Breast epithelium (tissue), 4 donors: ENCODE data around the gene TBC1D3B. TPM values are rescaled to one million over a fixed set of nuclear protein-coding genes. Genes with fewer than 3 reads are reported as not detected.
"Not testable (repeated sequence)": the region's sequence is repeated elsewhere in the genome, so short reads cannot be mapped to it uniquely, and the experiment has no call there.

Experiments
- DNase-seq, 2 donors: peaks; one replicate each; pipeline ENCODE4 v3.0.0-alpha.2; 2019; ENCODE audit warnings: low spot score in 2 of 2
- H3K27ac ChIP-seq, 2 donors: fragments of 200-600 bp; sonication (generic) in 1 of 2; one replicate each; pipeline ENCODE4 v1.5.1; 2016 to 2019; ENCODE audit warnings: mild to moderate bottlenecking in 1 of 2
- H3K27me3 ChIP-seq, 2 donors: fragments of 200-600 bp; sonication (generic) in 1 of 2; one replicate each; pipeline versions ENCODE4 v1.5.1 to v1.6.0; 2017 to 2019; ENCODE audit warnings: control low read depth in 1 of 2, mild to moderate bottlenecking in 1 of 2
- H3K36me3 ChIP-seq: fragments of 200-600 bp; one replicate; pipeline ENCODE4 v1.5.1; 2019
- H3K4me1 ChIP-seq, 2 donors: fragments of 200-600 bp; sonication (generic); one replicate each; pipeline ENCODE4 v1.5.1; 2016 to 2019; ENCODE audit warnings: control low read depth in 1 of 2
- H3K4me3 ChIP-seq, 3 donors: fragments of 200-600 bp; sonication (generic); 1 replicate in 2 of 3; 2 replicates in 1 of 3; pipeline ENCODE4 v1.5.1; 2016 to 2019; ENCODE audit warnings: mild to moderate bottlenecking in 3 of 3, moderate library complexity in 2 of 3
- H3K9me3 ChIP-seq, 2 donors: fragments of 200-600 bp; sonication (generic) in 1 of 2; one replicate each; pipeline ENCODE4 v1.5.1; 2016 to 2019; ENCODE audit warnings: control low read depth in 1 of 2
- CTCF ChIP-seq, 3 donors: fragments of 450-650 bp; IDR thresholded peaks; one replicate each; pipeline ENCODE4 v1.5.1; 2016 to 2017; ENCODE audit warnings: antibody characterized with exemption in 3 of 3, mild to moderate bottlenecking in 3 of 3, moderate library complexity in 3 of 3
- POLR2A ChIP-seq: fragments of 450-650 bp; IDR thresholded peaks from one replicate; pipeline ENCODE4 v1.6.1; 2016; ENCODE audit warnings: antibody characterized with exemption, mild to moderate bottlenecking, moderate library complexity
- POLR2AphosphoS5 ChIP-seq, 3 donors: sonication (generic); formaldehyde crosslinking; IDR thresholded peaks; one replicate each; pipeline ENCODE4 v1.6.1; 2017; ENCODE audit warnings: antibody characterized with exemption in 3 of 3
- intact Hi-C: fragments of 100-400 bp; cut with DNase I; formaldehyde crosslinking; loops from one replicate; pipeline ENCODE4 v1.15.1; 2023; ENCODE audit warnings: low total_unique reads
- total RNA-seq, 3 donors: library from RNA; depleted of rRNA; stranded (reverse); fragments of >200 nt; gene quantifications; one replicate each; pipeline ENCODE4 v1.1.0, GENCODE V29; 2016

TBC1D3B gene
- total RNA-seq, 3 donors from 2014 or later = 1.9 to 7.6 (median 5.2) TPM

GRCh38 chr17:36127199-36127893 lies 49.1 kb downstream of the TBC1D3B start:
- no peak for TF ChIP-seq CTCF (IDR thresholded peaks at IDR 0.05)
- TF ChIP-seq POLR2AphosphoS5 (IDR thresholded peaks at IDR 0.05) = no peak
- TF ChIP-seq POLR2A = no peak
- Histone ChIP-seq H3K27me3 (no peaks in the 10 kb centered on the region), H3K36me3 (no peaks in the 10 kb centered on the region), H3K4me1 (no peaks in the 10 kb centered on the region), H3K27ac (no peak overlapping the region), H3K4me3 (no peak overlapping the region), H3K9me3 (peaks cover 20 to 21% of the 10 kb centered on the region in 2 donors)
- intact Hi-C loops = no loop called here
- DNase-seq = no peak

GRCh38 chr17:36124879-36125824 lies 51.3 kb downstream of the TBC1D3B start:
- no peak for TF ChIP-seq POLR2AphosphoS5 (IDR thresholded peaks at IDR 0.05)
- no peak for TF ChIP-seq CTCF (IDR thresholded peaks at IDR 0.05)
- TF ChIP-seq POLR2A = no peak
- no peaks in the 10 kb centered on the region for H3K27me3 ChIP-seq
- no peaks in the 10 kb centered on the region for H3K36me3 ChIP-seq
- no peaks in the 10 kb centered on the region for H3K4me1 ChIP-seq
- H3K4me3 ChIP-seq = no peak overlapping the region
- H3K9me3 ChIP-seq = peaks cover 20 to 21% of the 10 kb centered on the region in 2 donors
- DNase-seq = no peak
- intact Hi-C loops = no loop called here
- H3K27ac ChIP-seq = no peak overlapping the region

GRCh38 chr17:36123431-36123830 lies 53.0 kb downstream of the TBC1D3B start:
- intact Hi-C loops = no loop called here
- TF ChIP-seq POLR2AphosphoS5 (IDR thresholded peaks at IDR 0.05) (no peak), CTCF (IDR thresholded peaks at IDR 0.05) (no peak)
- Histone ChIP-seq H3K27me3 (no peaks in the 10 kb centered on the region), H3K27ac (no peak overlapping the region), H3K4me1 (no peaks in the 10 kb centered on the region), H3K9me3 (peaks cover 20 to 21% of the 10 kb centered on the region in 2 donors), H3K4me3 (no peak overlapping the region), H3K36me3 (no peaks in the 10 kb centered on the region)
- no peak for DNase-seq

GRCh38 chr17:36121099-36121498 lies 55.3 kb downstream of the TBC1D3B start:
- intact Hi-C loops, H3K27ac ChIP-seq, H3K4me1 ChIP-seq, H3K4me3 ChIP-seq, H3K27me3 ChIP-seq, DNase-seq, H3K36me3 ChIP-seq: not testable (repeated sequence)
- peaks cover 15% of the 10 kb centered on the region in 2 donors for H3K9me3 ChIP-seq

GRCh38 chr17:36120221-36120620 lies 56.2 kb downstream of the TBC1D3B start:
- Histone ChIP-seq H3K9me3 (peaks cover 6 to 7% of the 10 kb centered on the region in 2 donors), H3K4me1 (no peaks in the 10 kb centered on the region), H3K36me3 (no peaks in the 10 kb centered on the region), H3K27me3 (no peaks in the 10 kb centered on the region), H3K27ac (no peak overlapping the region), H3K4me3 (no peak overlapping the region)
- no peak for DNase-seq
- intact Hi-C loops = no loop called here
- TF ChIP-seq POLR2AphosphoS5 (IDR thresholded peaks at IDR 0.05) (no peak), POLR2A (no peak), CTCF (IDR thresholded peaks at IDR 0.05) (no peak)
